Chondrocyte (in vitro differentiated cells): ENCODE data around the gene NUDT1. TPM values are rescaled to one million over a fixed set of nuclear protein-coding genes. Genes with fewer than 3 reads are reported as not detected.

ENCODE experiments used
- DNase-seq: peaks from one replicate; pipeline ENCODE4 v3.0.0; 2021; ENCODE audit warnings: mixed read lengths, low spot score
- H3K27ac Mint-ChIP-seq: one replicate; pipeline ENCODE4 v1.8.0; 2021; ENCODE audit warnings: mild to moderate bottlenecking, moderate library complexity, mixed read lengths; ENCODE audit not compliant: unreplicated experiment
- H3K27me3 Mint-ChIP-seq: 2 replicates; pipeline ENCODE4 v1.8.0; 2021; ENCODE audit warnings: low read depth, mixed read lengths
- H3K36me3 Mint-ChIP-seq: 2 replicates; pipeline ENCODE4 v1.8.0; 2021; ENCODE audit warnings: low read depth, mixed read lengths
- H3K4me1 Mint-ChIP-seq: 2 replicates; pipeline ENCODE4 v1.8.0; 2021; ENCODE audit warnings: low read depth, mild to moderate bottlenecking, mixed read lengths
- H3K4me3 Mint-ChIP-seq: one replicate; pipeline ENCODE4 v1.8.0; 2021; ENCODE audit warnings: mild to moderate bottlenecking, moderate library complexity, mixed read lengths; ENCODE audit not compliant: unreplicated experiment
- H3K9me3 Mint-ChIP-seq: 2 replicates; pipeline ENCODE4 v1.8.0; 2021; ENCODE audit warnings: low read depth, mixed read lengths
- microRNA-seq: library from miRNA; unstranded; fragments of <30 nt; microRNA quantifications from one replicate; pipeline ENCODE4 v1.2.0, GENCODE V29; 2020; ENCODE audit warnings: borderline number of aligned reads
- total RNA-seq: library from RNA; stranded (reverse); gene quantifications from 3 replicates; pipeline ENCODE4 v1.2.1, GENCODE V29; 2021
- TF ChIP-seq, protein P1 (sequence below): fragments of 200-600 bp; sonication (generic); IDR thresholded peaks from 2 replicates; pipeline ENCODE4 v1.5.0; 2021; ENCODE audit warnings: antibody characterized with exemption, mild to moderate bottlenecking, moderate library complexity

The NUDT1 gene
- total RNA-seq, 1 donor from 2014 or later: 9.5 TPM

DNA sequence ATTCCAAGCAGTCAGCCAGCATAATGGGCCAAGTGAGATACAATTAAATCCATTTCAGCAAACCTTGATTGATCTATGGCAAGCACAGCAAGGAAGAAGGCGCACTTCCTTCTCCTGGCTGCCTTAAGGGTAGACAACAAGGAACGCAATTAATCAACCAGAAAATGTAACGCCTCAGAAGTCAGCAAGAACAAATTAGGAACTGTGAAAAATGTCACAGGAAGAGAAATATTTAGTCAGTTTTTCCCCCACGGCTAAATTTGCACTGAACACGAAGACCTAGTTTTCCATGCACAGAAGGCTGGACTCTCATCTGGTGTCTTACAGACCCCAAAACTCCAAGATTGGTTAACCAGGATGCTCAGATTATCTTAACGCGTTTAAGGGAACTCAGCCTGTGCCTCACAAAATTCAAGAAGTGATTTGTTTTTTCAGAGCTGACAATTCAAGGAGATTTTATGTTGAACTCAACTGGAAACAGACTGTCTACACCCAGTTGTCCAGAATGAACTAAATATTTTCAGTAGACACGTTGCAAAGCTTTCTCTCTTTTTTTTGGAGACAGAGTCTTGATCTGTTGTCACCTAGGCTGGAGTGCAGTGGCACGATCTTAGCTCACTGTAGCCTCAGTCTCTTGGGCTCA is 58.0 kb downstream of the NUDT1 start:
- TF ChIP-seq, protein P1, sequence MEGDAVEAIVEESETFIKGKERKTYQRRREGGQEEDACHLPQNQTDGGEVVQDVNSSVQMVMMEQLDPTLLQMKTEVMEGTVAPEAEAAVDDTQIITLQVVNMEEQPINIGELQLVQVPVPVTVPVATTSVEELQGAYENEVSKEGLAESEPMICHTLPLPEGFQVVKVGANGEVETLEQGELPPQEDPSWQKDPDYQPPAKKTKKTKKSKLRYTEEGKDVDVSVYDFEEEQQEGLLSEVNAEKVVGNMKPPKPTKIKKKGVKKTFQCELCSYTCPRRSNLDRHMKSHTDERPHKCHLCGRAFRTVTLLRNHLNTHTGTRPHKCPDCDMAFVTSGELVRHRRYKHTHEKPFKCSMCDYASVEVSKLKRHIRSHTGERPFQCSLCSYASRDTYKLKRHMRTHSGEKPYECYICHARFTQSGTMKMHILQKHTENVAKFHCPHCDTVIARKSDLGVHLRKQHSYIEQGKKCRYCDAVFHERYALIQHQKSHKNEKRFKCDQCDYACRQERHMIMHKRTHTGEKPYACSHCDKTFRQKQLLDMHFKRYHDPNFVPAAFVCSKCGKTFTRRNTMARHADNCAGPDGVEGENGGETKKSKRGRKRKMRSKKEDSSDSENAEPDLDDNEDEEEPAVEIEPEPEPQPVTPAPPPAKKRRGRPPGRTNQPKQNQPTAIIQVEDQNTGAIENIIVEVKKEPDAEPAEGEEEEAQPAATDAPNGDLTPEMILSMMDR: no peak
- Mint-ChIP-seq H3K4me1 (peaks cover 27% of the 10 kb centered on the region), H3K27me3 (no peaks in the 10 kb centered on the region), H3K27ac (peak overlapping the region; percentile 90), H3K36me3 (no peaks in the 10 kb centered on the region), H3K9me3 (no peaks in the 10 kb centered on the region), H3K4me3 (no peak overlapping the region)
- DNase-seq: no peak

Small RNA genes lying within 50 kb of the gene (microRNA-seq; reads per million reads assigned to microRNA genes)
- gene MIR6836: not detected

Other genes starting within 250 kb of the NUDT1 start
- 22.7 to 31.0 TPM (median 23.8 TPM) in 3 replicates for gene MAD1L1, start 9.3 kb upstream of the NUDT1 start, total RNA-seq
- 17.7 to 19.8 TPM (median 17.8 TPM) in 3 replicates for gene MRM2, start within 50 bp of the NUDT1 start, total RNA-seq
- gene SNX8, start 72.2 kb downstream of the NUDT1 start, total RNA-seq: 34.4 to 45.4 TPM (median 37.2 TPM) in 3 replicates
- 120 to 135 TPM (median 121 TPM) in 3 replicates for gene EIF3B, start 112.6 kb downstream of the NUDT1 start, total RNA-seq
- gene CHST12, start 161.4 kb downstream of the NUDT1 start, total RNA-seq: 20.7 to 31.5 TPM (median 22.4 TPM) in 3 replicates
- gene GRIFIN, start 234.2 kb downstream of the NUDT1 start, total RNA-seq: not detected in 3 replicates